MM.1S (cell line): ENCODE measurements around the gene RAB11FIP4.

Experiments used
- EZH2 ChIP-seq: fragments of 300-600 bp; sonication (generic); optimal IDR thresholded peaks from 2 replicates; pipeline ENCODE3; 2017; ENCODE audit warnings: low read depth, mild to moderate bottlenecking, antibody characterized with exemption, low read length, mixed read lengths
- EZH2phosphoT487 ChIP-seq: fragments of 300-600 bp; sonication (generic); IDR thresholded peaks from 2 replicates; pipeline ENCODE4 v1.6.1; 2018; ENCODE audit warnings: antibody characterized with exemption, low read length
- TF ChIP-seq, protein P1 (sequence below): fragments of 300-600 bp; sonication (generic); IDR thresholded peaks from 2 replicates; pipeline ENCODE4 v1.5.1; 2016; ENCODE audit warnings: antibody characterized with exemption, low read length, mixed read lengths

- TF ChIP-seq, protein P1, sequence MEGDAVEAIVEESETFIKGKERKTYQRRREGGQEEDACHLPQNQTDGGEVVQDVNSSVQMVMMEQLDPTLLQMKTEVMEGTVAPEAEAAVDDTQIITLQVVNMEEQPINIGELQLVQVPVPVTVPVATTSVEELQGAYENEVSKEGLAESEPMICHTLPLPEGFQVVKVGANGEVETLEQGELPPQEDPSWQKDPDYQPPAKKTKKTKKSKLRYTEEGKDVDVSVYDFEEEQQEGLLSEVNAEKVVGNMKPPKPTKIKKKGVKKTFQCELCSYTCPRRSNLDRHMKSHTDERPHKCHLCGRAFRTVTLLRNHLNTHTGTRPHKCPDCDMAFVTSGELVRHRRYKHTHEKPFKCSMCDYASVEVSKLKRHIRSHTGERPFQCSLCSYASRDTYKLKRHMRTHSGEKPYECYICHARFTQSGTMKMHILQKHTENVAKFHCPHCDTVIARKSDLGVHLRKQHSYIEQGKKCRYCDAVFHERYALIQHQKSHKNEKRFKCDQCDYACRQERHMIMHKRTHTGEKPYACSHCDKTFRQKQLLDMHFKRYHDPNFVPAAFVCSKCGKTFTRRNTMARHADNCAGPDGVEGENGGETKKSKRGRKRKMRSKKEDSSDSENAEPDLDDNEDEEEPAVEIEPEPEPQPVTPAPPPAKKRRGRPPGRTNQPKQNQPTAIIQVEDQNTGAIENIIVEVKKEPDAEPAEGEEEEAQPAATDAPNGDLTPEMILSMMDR = no peak
- TF ChIP-seq EZH2 (no peak), EZH2phosphoT487 (no peak)
Measured at GRCh38 chr17:31573047-31573446, 181.6 kb downstream of the RAB11FIP4 start.
